ENCODE data around the gene GNAI2. TPM values are rescaled to one million over a fixed set of nuclear protein-coding genes. Genes with fewer than 3 reads are reported as not detected.

GNAI2 gene
- polyA plus RNA-seq, 3 donors, result 914 to 1,492 (median 1,165) TPM

- intact Hi-C loops (cut with micrococcal nuclease), result no loop called here
- TF ChIP-seq CTCF (IDR thresholded peaks at IDR 0.05), result no peak
- Histone ChIP-seq H3K4me1 (ENCODE audit: control insufficient read depth in 1 of 2, insufficient read depth in 2 of 2, low read length in 2 of 2) (peaks cover 12 to 28% of the 10 kb centered on the region in 2 donors), H4K20me1 (ENCODE audit: insufficient read depth, low read length) (no peaks in the 10 kb centered on the region), H2AFZ (ENCODE audit: insufficient read depth, low read depth, low read length, poor library complexity, severe bottlenecking) (no peak overlapping the region), H3K4me2 (replicated peaks; ENCODE audit: extremely low read depth, low read length, poor library complexity, severe bottlenecking) (no peak overlapping the region), H3K9ac (ENCODE audit: insufficient read depth, low read length, poor library complexity, severe bottlenecking) (no peak overlapping the region), H3K79me2 (ENCODE audit: insufficient read depth, low read length) (no peaks in the 10 kb centered on the region), H3K27me3 (ENCODE audit: control insufficient read depth in 2 of 2, insufficient read depth in 2 of 2, low read length in 2 of 2) (peaks cover 24 to 47% of the 10 kb centered on the region in 2 donors), H3K9me3 (replicated peaks in 1 of 2; ENCODE audit: control insufficient read depth in 1 of 2, insufficient read depth in 1 of 2, low read length in 2 of 2) (peaks cover 3 to 11% of the 10 kb centered on the region in 2 donors), H3K4me3 (replicated peaks in 1 of 3; ENCODE audit: low read depth in 2 of 3, low read length in 3 of 3) (no peak overlapping the region), H3K36me3 (replicated peaks in 1 of 2; ENCODE audit: control insufficient read depth in 1 of 2, insufficient read depth in 2 of 2, low read length in 2 of 2) (no peaks in the 10 kb centered on the region), H3K27ac (ENCODE audit: low read depth in 1 of 2, low read length in 2 of 2) (no peak overlapping the region)
- Mint-ChIP-seq H3K4me3 (peak overlapping the region in 1 of 2 donors; percentile 65), H3K9me3 (peaks cover 0 to 18% (median 11%) of the 10 kb centered on the region in 7 donors), H3K36me3 (peaks cover 6 to 8% of the 10 kb centered on the region in 2 donors), H3K27ac (peak overlapping the region in 1 of 7 donors; percentile 1), H3K4me1 (peaks cover 22% of the 10 kb centered on the region), H3K27me3 (ENCODE audit: low read depth in 3 of 3) (peaks cover 42 to 57% (median 51%) of the 10 kb centered on the region in 3 donors)
- WGBS (ENCODE audit: insufficient coverage), result 93% methylated on average over 2 of the region's 4 CpGs
- DNase-seq, result no peak
Measured at GRCh38 chr3:50278123-50278879, 42.3 kb downstream of the GNAI2 start.

- H3K27me3 ChIP-seq (ENCODE audit: control insufficient read depth in 2 of 2, insufficient read depth in 2 of 2, low read length in 2 of 2), result peaks cover 22 to 41% of the 10 kb centered on the region in 2 donors
- H3K4me3 ChIP-seq (replicated peaks in 1 of 3; ENCODE audit: low read depth in 2 of 3, low read length in 3 of 3), result no peak within 1 kb of the TSS
- no peak within 1 kb of the TSS for H3K27ac ChIP-seq (ENCODE audit: low read depth in 1 of 2, low read length in 2 of 2)
- Mint-ChIP-seq H3K4me1 (peaks cover 21% of the 10 kb centered on the region), H3K9me3 (peaks cover 0 to 18% (median 11%) of the 10 kb centered on the region in 7 donors), H3K27ac (peak within 1 kb of the TSS in 1 of 7 donors; percentile 1), H3K4me3 (peak within 1 kb of the TSS in 1 of 2 donors; percentile 65), H3K27me3 (ENCODE audit: low read depth in 3 of 3) (peaks cover 39 to 53% (median 47%) of the 10 kb centered on the region in 3 donors), H3K36me3 (peaks cover 6 to 8% of the 10 kb centered on the region in 2 donors)
- H3K36me3 ChIP-seq (replicated peaks in 1 of 2; ENCODE audit: control insufficient read depth in 1 of 2, insufficient read depth in 2 of 2, low read length in 2 of 2), result no peaks in the 10 kb centered on the region
- no peak within 1 kb of the TSS for H3K9ac ChIP-seq (ENCODE audit: insufficient read depth, low read length, poor library complexity, severe bottlenecking)
- intact Hi-C loops (cut with micrococcal nuclease), result no loop called here
- H3K9me3 ChIP-seq (replicated peaks in 1 of 2; ENCODE audit: control insufficient read depth in 1 of 2, insufficient read depth in 1 of 2, low read length in 2 of 2), result peaks cover 3 to 11% of the 10 kb centered on the region in 2 donors
- H3K79me2 ChIP-seq (ENCODE audit: insufficient read depth, low read length), result no peaks in the 10 kb centered on the region
- no peak for TF ChIP-seq CTCF (IDR thresholded peaks at IDR 0.05)
- H2AFZ ChIP-seq (ENCODE audit: insufficient read depth, low read depth, low read length, poor library complexity, severe bottlenecking), result no peak within 1 kb of the TSS
- peaks cover 7 to 23% of the 10 kb centered on the region in 2 donors for H3K4me1 ChIP-seq (ENCODE audit: control insufficient read depth in 1 of 2, insufficient read depth in 2 of 2, low read length in 2 of 2)
- H3K4me2 ChIP-seq (replicated peaks; ENCODE audit: extremely low read depth, low read length, poor library complexity, severe bottlenecking), result no peak within 1 kb of the TSS
- DNase-seq, result no peak
- WGBS (ENCODE audit: insufficient coverage), result 77% methylated on average over 2 of the region's 2 CpGs
- no peaks in the 10 kb centered on the region for H4K20me1 ChIP-seq (ENCODE audit: insufficient read depth, low read length)
Measured at GRCh38 chr3:50278880-50279224, 42.8 kb downstream of the GNAI2 start, which contains the start of gene LSMEM2. LSMEM2 (plus strand) TSS chr3:50279087; CDS start chr3:50279114, 27 bp downstream.
